Stimulated activated CD4-positive, alpha-beta T cell treated with anti-CD3 and anti-CD28 coated beads, TNF-alpha, amount 100 ng/mL, for 24 hours (primary cell): ENCODE results near the gene CASKIN1.

Source experiments
- DNase-seq, 3 experiments: peaks; one replicate each; pipeline ENCODE4 v3.0.0-alpha.2; 2020; ENCODE audit warnings: low read depth in 3 of 3

Gene CASKIN1

DNA sequence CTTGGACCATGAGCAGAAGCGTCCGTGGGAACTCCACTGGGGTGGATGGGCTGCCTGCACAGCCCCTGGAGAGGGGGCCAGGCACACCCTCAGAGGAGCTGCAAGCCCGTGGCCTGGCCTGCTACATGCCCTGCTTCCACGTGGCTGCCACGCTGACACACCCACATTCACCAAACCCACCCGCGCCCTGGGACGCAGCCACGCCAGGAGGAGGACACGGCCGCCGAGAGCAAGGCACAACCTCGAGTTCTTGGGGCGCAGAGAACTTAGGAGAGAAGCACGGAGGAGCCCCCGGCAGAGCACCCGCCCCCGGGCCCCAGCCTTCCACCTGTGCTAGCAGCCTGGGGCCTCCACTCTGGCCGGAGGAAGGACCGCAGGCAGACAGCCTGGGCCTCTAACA is 18.8 kb downstream of the CASKIN1 start:
- no peak for DNase-seq

DNA sequence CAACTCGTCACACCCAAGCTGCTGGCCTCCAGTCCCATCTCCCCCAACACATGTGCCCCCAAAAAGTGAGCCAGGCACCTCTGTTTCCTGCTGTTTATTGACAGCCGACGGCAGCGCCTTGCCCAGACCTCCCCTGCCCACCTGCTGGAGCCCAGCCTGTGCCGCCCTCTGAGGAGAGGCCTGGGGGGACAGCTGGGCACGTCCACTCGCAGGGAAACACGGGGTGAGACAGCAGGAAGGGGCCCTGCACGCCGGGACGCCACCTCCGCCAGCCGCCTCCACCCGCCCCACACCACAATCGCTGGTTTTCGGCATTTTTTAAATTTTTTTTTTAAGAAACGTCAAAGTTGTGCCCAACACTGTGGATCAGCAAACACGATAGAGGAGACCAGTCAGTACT is 19.3 kb downstream of the CASKIN1 start:
- no peak for DNase-seq

DNA sequence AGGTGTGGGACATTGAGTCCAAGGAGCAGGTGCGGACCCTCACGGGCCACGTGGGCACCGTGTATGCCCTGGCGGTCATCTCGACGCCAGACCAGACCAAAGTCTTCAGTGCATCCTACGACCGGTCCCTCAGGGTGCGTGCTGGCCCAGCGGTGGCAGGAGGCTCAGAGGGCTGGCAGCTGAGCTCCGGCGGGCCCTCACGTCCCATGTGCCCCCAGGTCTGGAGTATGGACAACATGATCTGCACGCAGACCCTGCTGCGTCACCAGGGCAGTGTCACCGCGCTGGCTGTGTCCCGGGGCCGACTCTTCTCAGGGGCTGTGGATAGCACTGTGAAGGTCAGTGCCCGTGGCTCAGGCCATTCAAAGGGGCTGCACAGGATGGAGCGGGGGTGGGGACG is 20.4 kb downstream of the CASKIN1 start:
- no peak for DNase-seq

DNA sequence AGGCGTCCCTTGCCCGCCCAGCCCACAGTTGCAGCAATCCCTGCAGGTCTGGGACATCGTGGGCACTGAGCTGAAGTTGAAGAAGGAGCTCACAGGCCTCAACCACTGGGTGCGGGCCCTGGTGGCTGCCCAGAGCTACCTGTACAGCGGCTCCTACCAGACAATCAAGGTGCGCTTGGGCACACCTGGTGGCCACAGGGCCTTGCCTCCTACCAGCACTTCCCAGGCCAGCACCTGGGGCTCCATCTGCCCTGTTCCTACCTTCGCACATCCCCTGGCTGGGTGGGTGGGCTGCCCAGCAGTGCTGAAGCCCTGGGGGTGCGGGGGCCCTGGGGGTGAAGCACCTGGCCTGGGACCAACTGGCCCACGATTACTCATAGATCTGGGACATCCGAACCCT is 21.0 kb downstream of the CASKIN1 start:
- DNase-seq, result no peak

DNA sequence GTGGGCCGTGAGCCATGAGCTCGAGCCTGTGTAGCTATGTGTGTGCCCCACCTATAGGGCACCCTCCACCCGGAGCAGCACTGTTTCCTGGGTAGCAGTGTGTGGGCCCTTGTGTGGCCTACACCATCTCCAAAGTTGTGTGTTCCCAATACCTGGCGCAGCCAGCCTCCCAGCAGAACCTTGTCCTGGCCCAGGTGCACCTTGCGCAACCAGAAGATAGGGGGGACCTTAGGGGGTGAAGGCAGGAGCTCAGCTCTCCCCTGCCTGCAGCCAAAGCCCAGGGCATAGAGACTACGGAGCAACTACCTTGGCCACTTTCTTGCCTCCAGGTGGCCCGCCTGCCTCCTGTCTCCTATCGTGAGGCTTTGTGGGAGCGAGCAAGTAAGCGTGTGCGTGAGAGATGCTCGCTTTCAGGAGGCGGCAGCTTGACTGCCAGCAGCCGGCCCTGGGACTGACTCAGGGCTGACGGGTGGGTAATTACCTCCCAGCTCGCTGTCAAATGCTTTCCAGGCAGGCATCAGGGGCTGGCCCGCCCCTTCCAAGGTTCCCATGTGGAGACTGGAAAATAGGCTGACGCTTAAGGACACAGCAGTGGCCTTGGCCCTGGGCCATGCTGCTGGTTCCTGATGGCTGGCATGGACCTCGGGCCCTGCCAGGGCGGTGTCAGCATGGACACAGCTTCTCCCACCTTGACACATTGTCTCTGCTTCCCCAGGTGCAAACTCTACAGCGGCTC is 21.8 kb downstream of the CASKIN1 start:
- no peak for DNase-seq

DNA sequence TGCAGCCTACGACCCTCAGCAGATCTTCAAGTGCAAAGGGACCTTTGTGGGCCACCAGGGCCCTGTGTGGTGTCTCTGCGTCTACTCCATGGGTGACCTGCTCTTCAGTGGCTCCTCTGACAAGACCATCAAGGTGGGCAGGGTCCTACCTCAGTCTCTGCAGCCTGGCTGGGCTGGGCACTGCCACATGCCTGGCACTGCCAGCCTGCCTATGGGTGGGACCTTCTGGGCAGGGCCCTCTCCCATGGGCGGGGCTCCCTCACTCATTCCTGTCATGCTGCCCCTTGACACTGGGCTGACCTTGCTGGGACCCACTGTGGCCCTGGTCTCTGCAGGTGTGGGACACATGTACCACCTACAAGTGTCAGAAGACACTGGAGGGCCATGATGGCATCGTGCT is 22.5 kb downstream of the CASKIN1 start:
- no peak for DNase-seq

DNA sequence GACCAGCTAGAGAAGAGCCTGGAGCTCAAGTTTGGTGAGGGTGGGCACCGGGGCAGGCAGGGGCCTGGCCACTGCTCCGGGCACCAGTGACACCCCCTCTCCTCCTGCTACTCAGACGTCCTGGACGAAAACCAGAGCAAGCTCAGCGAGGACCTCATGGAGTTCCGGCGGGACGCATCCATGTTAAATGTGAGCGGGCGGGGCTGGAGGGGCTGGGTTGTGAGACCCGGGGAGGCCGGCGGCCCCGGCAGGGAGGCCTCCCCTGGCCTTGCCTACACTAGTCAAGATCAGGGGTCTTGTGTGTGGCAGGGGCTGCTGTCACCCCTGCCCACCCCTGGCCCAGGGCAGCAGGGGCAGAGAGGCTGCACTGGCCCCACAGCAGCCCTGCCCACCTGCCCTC is 23.0 kb downstream of the CASKIN1 start:
- DNase-seq, result no peak

DNA sequence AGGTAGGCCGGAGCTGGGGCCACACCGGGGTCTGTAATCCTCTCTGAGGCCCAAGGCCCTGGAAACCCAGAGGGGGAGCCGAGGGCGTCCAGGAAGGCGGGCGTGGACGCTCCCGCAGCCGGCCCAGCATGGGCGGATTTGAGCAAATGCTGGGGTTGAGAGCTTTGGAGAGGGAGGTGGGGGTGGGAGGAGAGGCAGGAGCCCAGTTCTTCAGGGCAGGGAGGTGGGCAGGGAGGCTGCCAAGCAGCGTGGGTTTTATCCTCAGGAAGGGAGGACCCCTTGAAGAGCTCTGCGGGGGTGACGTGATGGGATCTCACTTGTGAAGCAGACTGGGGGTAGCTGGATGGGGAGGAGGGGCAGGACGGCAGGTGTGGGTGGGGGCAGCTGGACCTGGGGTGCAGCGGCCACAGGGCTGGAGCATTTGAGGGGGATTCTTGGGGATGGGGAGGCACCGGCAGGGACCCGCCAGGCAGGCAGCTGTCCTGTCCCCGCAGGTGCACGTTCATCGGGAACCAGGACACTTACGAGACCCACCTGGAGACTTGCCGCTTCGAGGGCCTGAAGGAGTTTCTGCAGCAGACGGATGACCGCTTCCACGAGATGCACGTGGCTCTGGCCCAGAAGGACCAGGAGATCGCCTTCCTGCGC is 23.6 kb downstream of the CASKIN1 start:
- DNase-seq, result no peak

DNA sequence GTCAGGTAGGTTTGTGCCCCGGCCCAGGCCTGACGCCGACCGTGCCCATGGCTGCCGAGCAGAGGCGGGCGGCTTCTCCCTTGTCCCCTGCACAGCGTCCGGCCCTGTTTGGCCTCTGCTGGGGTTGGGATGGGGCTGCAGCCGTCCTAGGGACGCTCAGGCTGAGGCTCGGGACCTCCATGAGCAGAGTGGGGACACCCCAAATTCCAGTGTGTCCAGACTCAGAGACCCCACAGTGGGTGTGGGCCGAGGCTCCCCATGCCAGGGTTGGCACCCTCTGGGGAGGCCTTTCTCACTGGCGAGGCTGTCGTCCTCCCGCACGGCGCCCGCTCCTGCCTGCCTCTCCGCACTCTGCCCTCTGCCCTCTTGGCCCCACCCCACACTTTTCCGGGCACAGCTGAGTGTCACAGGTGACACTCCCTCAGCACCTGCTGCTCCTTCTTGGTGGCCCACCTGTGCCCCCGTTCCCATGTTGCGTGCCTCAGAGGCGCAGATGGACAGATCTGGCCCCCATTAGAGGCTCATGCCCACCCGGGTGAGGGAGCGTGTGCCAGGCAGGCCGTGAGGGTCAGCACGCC is 24.7 kb downstream of the CASKIN1 start:
- DNase-seq, result no peak

DNA sequence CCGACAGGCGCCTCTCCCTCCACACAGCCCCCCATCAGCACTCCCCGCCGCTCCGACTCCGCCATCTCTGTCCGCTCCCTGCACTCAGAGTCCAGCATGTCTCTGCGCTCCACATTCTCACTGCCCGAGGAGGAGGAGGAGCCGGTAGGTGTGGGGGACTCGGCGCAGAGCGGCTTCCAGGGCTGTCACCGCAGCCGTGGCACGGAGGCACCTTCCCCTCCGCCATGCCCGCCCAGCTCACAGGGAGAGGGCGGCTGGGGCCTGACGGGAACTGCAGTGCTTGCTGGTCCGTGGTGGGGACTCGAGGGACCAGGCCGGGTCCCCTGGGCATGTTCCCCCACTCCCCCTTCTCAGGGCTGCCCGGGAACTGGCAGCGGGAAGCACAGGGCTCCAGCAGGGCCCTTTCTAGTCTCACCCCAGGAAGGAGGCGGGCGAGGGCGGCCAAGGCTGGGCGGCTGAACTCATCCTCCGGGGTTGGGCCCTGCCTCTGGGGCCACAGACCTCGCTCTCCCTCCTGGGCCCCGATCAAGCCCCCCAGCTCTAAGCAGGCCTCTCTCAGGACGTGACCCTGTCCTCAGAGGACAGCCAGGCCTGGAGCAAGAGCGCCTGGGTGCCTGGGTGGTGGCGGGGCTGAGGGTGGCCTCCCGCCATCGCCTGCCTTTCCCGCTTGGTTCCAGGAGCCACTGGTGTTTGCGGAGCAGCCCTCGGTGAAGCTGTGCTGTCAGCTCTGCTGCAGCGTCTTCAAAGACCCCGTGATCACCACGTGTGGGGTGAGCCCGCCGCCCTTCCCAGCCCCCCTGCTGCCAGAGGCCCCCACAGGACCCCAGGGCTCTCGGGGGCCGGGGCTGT is 25.6 kb downstream of the CASKIN1 start:
- DNase-seq, result no peak

DNA sequence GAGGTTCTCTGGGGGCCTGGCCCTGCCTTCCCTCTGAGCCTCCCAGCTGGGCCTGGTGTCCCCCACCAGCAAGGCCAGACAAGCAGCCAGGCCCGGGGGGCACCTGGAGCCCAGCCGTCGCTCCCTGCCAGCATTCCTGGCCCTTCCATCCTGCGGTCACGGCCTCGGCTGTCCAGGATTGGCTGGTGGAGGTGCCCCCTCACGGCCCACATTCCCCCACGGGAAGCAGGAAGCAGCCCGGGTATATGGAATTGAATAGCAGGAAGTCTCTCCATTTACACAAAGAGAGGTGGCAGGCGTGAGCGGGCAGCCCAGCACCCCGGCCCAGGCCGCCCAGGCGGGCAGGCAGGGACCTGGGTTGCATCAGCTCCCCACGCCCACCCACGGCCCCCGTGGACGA is 26.3 kb downstream of the CASKIN1 start:
- DNase-seq, result no peak

DNA sequence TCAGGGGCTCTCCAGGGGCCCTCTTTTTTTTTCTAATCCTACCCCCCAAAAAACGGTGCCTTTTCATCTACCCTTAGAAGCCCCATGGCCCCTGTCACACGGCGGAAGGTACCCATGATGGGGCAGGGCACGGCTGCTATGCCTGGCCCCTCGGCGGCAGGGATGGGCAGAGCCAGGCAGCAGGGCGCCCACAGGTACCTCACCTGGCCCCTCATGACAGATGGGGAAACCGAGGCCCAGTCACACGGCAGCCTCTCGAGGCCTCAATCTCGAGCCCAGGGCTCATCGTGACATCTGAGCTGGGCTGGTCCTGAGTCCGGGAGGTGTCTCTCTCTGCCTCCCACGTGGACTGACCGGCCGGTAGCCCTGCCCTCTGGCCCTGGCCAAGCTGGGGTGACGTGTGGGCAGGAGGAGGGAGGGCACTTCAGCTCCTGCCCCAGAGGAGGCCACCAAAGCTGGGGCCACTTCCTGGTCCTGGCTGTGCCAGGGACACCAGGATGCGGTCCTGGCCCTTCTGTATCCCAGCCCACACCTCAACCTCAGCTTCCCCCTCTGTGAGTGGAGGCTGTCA is 29.3 kb downstream of the CASKIN1 start:
- DNase-seq, result no peak

DNA sequence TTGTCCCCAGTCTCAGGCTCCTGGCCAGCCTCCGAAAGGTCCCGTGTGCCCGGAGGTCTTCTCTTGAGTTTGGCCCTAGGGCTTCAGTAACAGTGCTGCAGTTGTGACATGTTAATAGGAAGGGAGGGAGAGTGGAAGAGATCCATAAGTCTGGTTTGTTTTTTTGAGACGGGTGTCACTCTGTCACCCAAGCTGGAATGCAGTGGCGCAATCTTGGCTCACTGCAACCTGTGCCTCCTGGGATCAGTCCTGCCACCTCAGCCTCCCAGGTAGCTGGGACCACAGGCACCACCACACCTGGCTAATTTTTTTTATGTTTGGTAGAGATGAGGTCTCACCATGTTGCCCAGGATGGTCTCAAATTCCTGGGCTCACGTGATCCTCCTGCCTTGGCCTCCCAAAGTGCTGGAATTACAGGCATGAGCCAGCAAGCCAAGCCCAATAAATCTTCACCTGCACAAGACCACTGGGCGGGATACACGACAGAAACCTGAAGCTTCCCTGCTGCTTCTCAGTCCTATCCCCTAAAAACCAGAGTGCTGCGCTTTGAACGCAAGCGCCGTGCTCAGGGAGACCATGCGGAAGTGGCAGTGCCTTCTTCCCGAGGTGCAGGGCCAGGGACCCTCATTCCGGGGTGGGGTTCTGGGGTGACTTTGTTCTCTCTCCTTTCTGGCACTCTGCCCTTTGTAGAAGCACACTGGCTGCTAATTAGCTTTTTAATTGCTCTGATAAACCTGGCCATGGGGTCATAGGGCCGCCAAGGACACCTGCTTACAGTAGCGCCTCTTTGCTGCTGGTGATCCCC is 29.9 kb downstream of the CASKIN1 start:
- DNase-seq, result no peak

DNA sequence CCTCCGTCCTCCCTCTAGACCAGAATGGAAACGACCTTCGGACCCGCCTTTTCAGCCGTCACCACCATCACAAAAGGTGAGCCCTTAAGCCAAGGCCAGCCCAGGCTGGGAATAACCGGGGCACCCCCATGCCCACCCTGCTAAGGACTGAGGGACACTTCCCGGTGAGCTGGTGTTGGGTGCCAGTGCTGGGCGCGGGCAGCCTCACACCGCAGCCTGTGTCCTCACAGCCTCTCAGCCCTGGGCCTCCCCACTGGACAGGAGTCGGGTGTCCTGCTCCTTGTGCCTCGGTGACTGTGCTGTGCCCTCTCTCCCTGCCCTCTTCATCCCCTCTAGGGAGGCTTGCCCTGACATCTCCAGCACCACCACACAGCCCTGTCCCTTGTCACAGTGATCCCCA is 30.5 kb downstream of the CASKIN1 start:
- DNase-seq, result no peak

DNA sequence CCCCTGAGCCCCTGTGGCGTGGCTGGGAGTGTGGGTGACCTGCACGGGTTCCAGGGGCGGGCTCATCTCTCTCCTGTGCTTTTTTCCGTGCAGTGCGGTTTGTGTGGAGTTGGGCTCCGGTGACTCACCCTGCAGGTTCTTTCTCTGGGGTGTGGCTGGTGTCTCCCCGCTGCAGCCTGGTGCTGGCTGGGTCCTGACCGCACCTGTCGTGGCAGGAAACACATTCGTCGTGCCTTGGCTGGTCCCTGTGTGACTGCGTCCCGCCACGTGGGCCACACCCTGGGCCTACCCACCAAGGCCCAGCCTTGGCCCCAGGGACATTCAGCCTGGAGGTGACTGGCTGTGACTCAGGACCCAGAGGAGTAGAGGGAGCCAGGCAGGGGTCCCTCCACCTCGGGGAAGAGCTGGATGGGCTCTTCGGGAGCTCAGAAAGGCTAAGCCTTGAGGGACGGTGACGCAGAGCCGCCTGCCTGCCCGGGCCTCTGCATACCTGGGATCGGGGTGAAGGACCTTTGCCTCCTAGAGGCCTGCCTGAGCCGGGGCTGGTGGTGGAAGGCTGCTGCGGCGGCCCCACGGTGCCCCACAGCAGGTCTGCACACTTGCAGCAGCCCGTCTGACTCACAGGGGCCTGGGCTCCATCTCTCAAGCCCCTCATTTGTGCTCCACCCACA is 33.1 kb downstream of the CASKIN1 start:
- DNase-seq, result no peak

DNA sequence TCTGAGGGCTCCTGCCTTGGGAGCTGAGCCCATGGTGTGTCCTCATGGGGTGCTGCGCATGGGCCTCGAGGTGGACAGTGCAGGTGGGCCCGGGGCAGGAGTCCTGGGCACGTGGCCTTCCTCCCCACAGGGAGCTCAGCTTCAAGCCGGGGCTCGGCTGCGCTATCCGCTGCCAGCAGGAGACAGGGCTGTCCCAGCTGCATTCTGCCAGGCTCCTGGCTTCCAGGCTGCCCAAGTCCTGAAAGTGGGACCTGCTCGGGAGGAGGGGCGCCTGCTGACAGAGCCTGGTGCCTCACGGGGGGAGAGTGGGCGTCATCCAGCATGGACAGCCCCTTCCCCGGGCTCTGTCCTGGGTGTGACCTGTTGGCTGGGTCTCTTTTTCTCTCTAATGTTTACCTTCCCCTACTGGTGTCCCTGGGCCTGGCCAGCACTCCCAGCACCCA is 33.7 kb downstream of the CASKIN1 start:
- DNase-seq, result no peak

DNA sequence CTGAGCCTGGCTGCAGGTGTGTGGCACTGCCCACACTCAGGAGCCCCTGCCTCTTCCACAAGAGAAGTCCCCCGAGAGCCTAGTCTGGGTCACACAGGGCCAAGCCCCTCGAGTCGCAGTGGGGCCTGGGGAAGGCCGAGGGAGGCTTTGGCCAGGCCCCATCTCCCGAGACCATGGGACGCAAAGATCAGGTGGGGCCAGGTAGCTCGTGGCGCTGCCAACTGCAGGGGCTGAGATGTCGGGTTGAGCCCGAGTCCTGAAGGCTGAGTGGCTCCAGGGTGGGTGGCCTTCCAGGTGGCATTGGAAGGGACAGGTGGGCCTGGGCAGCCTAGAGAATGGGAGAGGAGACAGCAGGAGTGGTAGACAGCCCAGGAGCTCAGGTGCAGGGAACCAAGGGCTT is 34.5 kb downstream of the CASKIN1 start:
- DNase-seq, result no peak

DNA sequence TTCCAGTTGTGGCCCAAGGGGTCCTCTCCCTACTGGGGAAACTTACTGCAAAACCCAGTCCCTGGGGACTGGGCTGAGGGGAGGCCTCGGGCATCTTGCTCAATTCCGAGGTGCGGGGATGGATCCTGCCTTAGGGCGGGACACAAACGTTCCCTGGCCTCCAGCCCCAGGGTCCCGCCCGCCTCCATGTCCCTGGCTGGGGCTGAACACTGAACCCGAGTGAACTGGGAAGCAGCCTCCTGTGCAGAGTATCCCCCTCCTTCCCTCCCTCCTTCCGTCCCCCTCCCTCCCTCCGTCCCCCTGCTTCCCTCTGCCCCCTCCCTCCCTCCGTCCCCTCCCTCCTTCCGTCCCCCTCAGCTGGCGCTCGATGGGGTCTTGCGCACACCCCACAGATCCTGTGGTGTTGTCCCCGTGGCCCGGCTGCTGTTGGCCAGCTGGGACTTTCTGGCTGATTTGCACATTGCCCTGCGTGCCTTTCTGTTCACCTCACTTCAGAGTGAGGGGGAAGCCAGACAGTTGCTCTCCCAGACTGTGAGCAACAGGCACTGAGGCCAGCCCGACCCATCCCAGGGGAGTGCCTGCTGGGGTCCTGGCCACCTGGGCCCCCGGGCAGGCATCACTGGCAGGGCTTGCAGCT is 35.4 kb downstream of the CASKIN1 start:
- DNase-seq, result no peak

DNA sequence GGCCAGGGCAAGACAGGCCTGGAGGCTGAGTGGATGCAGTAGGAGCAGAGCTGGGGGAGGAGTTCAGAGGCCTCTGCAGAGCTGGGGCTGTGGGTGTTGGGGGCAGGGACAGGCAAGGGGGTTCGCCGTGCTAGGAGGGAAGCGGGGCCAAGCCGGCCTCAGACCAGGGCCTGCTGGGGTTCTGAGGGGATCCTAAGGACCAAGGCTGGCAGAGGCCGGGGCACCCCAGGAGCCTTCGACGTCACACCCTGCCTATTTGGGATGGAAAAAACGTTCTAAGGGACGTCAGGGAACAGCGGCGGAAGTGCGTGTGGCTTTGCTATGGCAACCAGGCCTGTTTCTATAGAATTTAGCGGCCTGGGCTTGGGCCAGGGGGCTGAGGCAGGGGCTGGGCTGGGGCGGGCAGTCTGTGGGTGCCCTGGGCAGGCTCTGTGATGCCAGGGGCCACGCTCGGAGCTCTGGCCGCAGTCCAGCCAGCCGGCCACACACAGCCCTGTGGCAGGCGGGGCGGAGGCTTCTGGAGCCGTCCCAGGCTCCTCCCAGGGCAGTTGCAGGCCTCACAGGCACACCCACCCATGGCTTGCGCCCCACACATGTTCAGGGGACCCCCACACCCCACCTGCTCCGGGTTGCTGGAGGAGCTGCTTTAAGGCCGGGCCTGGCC is 37.1 kb downstream of the CASKIN1 start:
- no peak for DNase-seq

DNA sequence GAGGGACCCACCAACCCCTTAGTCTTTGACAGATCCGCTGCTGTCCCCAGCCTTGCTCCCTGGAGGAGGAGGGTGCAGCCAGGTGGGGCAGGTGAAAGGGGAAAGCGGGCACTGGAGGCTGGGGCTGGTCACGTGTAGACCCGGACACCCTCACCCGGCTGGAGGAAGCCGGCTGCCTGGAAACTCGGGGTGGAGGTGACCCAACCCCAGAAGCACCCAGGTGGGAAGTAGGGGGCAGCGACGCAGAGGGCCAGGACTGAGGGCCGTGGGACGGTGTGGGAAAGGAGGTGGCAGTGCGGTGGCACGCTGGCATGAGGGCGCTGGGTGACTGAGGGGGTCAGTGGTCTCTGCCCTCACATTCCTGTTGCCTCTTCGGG is 38.2 kb downstream of the CASKIN1 start:
- DNase-seq, result no peak
